Trophoblast cell (in vitro differentiated cells and primary cell): ENCODE results near the gene TMA16.
A peak's percentile ranks its signal among the peaks of the same experiment; 100 is the strongest.

ENCODE experiments used
- DNase-seq, 2 donors: peaks; one replicate each; pipeline ENCODE4 v3.0.0-alpha.2; 2016
- H2AFZ ChIP-seq: 2 replicates; pipeline ENCODE4 v1.6.1; 2013; ENCODE audit warnings: low read length, moderate library complexity, mild to moderate bottlenecking; ENCODE audit not compliant: insufficient read depth, poor library complexity
- H2AK5ac ChIP-seq: 2 replicates; pipeline ENCODE4 v1.6.1; 2013; ENCODE audit warnings: mild to moderate bottlenecking, low read length
- H2BK120ac ChIP-seq: 2 replicates; pipeline ENCODE4 v1.6.1; 2013; ENCODE audit warnings: low read length, mild to moderate bottlenecking, moderate library complexity; ENCODE audit not compliant: insufficient read depth, poor library complexity
- H2BK12ac ChIP-seq: 2 replicates; pipeline ENCODE4 v1.6.1; 2013; ENCODE audit warnings: mild to moderate bottlenecking, low read length, moderate library complexity
- H2BK5ac ChIP-seq: 2 replicates; pipeline ENCODE4 v1.6.1; 2013; ENCODE audit warnings: low read length, low read depth, moderate library complexity, mild to moderate bottlenecking; ENCODE audit not compliant: poor library complexity
- H3K14ac ChIP-seq: 2 replicates; pipeline ENCODE4 v1.6.1; 2013; ENCODE audit warnings: mild to moderate bottlenecking, low read length
- H3K18ac ChIP-seq: 2 replicates; pipeline ENCODE4 v1.6.1; 2013; ENCODE audit warnings: mild to moderate bottlenecking, low read length
- H3K23ac ChIP-seq: 2 replicates; pipeline ENCODE4 v1.6.1; 2013; ENCODE audit warnings: low read length
- H3K27ac ChIP-seq: 2 replicates; pipeline ENCODE4 v1.5.1; 2013; ENCODE audit warnings: low read depth, mild to moderate bottlenecking, inconsistent platforms, low read length, moderate library complexity
- H3K27me3 ChIP-seq: 2 replicates; pipeline ENCODE4 v1.6.1; 2013; ENCODE audit warnings: inconsistent platforms, mild to moderate bottlenecking, low read length, moderate library complexity; ENCODE audit not compliant: insufficient read depth
- H3K36me3 ChIP-seq, 2 experiments: 1 replicate in 1 of 2; 2 replicates in 1 of 2; pipeline ENCODE4 v1.6.1; 2013; ENCODE audit warnings: low read length in 2 of 2, mild to moderate bottlenecking in 2 of 2, moderate library complexity in 1 of 2; ENCODE audit not compliant: insufficient read depth in 2 of 2, control insufficient read depth in 1 of 2
- H3K4ac ChIP-seq: 2 replicates; pipeline ENCODE4 v1.6.1; 2013; ENCODE audit warnings: low read depth, mild to moderate bottlenecking, low read length, moderate library complexity
- H3K4me1 ChIP-seq, 2 experiments: 1 replicate in 1 of 2; 2 replicates in 1 of 2; pipeline ENCODE4 v1.6.1; 2013; ENCODE audit warnings: low read length in 2 of 2, mild to moderate bottlenecking in 2 of 2, moderate library complexity in 1 of 2; ENCODE audit not compliant: insufficient read depth in 2 of 2, control insufficient read depth in 1 of 2
- H3K4me2 ChIP-seq: 2 replicates; pipeline ENCODE4 v1.6.1; 2013; ENCODE audit warnings: inconsistent platforms, mild to moderate bottlenecking, low read length, moderate library complexity
- H3K4me3 ChIP-seq: 2 replicates; pipeline ENCODE4 v1.5.1; 2013; ENCODE audit warnings: mild to moderate bottlenecking, low read depth, low read length, inconsistent platforms
- H3K79me1 ChIP-seq: one replicate; pipeline ENCODE4 v1.6.1; 2013; ENCODE audit warnings: low read length
- H3K79me2 ChIP-seq: 2 replicates; pipeline ENCODE4 v1.6.1; 2013; ENCODE audit warnings: low read length, mild to moderate bottlenecking; ENCODE audit not compliant: control insufficient read depth, insufficient read depth, poor library complexity
- H3K9ac ChIP-seq: 2 replicates; pipeline ENCODE4 v1.6.1; 2013; ENCODE audit warnings: mild to moderate bottlenecking, low read length
- H3K9me3 ChIP-seq: 2 replicates; pipeline ENCODE4 v1.6.1; 2013; ENCODE audit warnings: low read depth, mild to moderate bottlenecking, control low read depth, inconsistent platforms, low read length; ENCODE audit not compliant: insufficient read depth
- H4K12ac ChIP-seq: 2 replicates; pipeline ENCODE4 v1.6.1; 2013; ENCODE audit warnings: low read depth, mild to moderate bottlenecking, low read length, moderate library complexity
- H4K8ac ChIP-seq: 2 replicates; pipeline ENCODE4 v1.6.1; 2013; ENCODE audit warnings: low read depth, mild to moderate bottlenecking, low read length, moderate library complexity
- H4K91ac ChIP-seq: one replicate; pipeline ENCODE4 v1.6.1; 2013; ENCODE audit warnings: low read depth, mild to moderate bottlenecking, low read length, moderate library complexity
- WGBS: extraction: QIAGEN DNeasy Blood & Tissue Kit; methylation state at CpG from one replicate; pipeline ENCODE4 v1.1.7; 2013; ENCODE audit warnings: missing lambda C conversion rate; ENCODE audit not compliant: insufficient read length, insufficient coverage; ENCODE audit errors: extremely low coverage; 5-methylcytosine and 5-hydroxymethylcytosine counted together

TMA16 gene

DNA sequence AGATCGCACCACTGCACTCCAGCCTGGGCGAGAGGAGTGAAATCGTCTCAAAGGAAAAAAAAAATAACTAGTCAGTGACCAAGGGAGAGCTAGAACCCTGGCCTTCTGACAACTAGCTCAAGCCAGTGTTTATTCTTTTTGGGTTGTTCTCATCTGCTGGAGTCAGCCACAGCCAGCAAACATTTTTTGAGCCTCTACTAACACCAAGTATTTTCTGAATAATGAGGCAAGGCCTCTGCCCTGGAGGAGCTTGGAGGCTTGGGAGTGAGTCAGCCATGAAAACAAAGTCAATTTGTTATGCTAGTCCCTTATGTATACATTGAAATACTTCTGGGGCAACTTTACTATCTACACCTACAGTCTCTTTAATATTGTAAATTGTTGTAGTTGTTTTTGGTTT is 46.5 kb downstream of the TMA16 start:
- WGBS = no CpG with 5 or more reads among the region's 3 CpGs

DNA sequence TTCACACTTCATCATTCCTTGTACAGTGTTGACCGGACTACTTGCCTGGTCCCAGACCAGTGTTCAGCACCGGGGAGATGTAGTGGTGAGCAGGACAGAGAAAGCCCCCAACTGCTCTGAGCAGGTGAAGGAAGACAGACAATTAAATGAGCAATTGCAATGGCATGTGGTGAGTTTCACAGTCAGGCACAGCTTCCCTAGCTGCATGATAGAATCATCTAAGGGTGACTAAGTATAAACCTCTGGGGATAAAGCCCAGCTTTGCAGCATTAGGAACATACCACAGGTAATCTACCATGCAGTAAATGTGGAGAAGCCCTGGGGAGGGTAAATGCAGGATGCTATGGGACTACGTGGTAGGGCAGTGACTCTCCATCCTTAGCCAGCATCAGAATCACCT is 47.8 kb downstream of the TMA16 start:
- no peak overlapping the region for H3K4ac ChIP-seq
- H2BK5ac ChIP-seq = no peak overlapping the region
- H3K18ac ChIP-seq = no peak overlapping the region

More for the DNA sequence above, 46.5 kb downstream of the TMA16 start:
- Histone ChIP-seq H2BK5ac (no peak overlapping the region), H4K8ac (no peak overlapping the region), H3K4me3 (no peak overlapping the region), H3K36me3 (no peaks in the 10 kb centered on the region), H3K18ac (no peak overlapping the region), H3K9me3 (no peaks in the 10 kb centered on the region), H4K91ac (no peak overlapping the region), H3K27ac (no peak overlapping the region), H3K14ac (no peak overlapping the region), H2BK120ac (no peak overlapping the region), H2AK5ac (no peak overlapping the region), H3K79me1 (no peaks in the 10 kb centered on the region), H3K4me2 (no peak overlapping the region), H3K9ac (no peak overlapping the region), H4K12ac (peak overlapping the region; percentile 43), H3K4me1 (peaks cover 2% of the 10 kb centered on the region in 2 experiments), H3K4ac (no peak overlapping the region), H3K23ac (no peak overlapping the region), H3K79me2 (no peaks in the 10 kb centered on the region), H3K27me3 (no peaks in the 10 kb centered on the region), H2BK12ac (no peak overlapping the region), H2AFZ (no peak overlapping the region)
- DNase-seq = peak; percentile 47 to 64

GRCh38 chr4:163544407-163545038 is 50.0 kb downstream of the TMA16 start:
- Histone ChIP-seq H4K12ac (no peak overlapping the region), H3K4me3 (no peak overlapping the region), H3K27ac (no peak overlapping the region), H4K91ac (no peak overlapping the region), H3K9me3 (no peaks in the 10 kb centered on the region), H3K4ac (no peak overlapping the region), H2AFZ (no peak overlapping the region), H2BK5ac (no peak overlapping the region), H3K4me1 (peaks cover 2% of the 10 kb centered on the region in 2 experiments), H2AK5ac (no peak overlapping the region), H3K36me3 (no peaks in the 10 kb centered on the region), H3K79me1 (no peaks in the 10 kb centered on the region), H3K9ac (no peak overlapping the region), H3K14ac (no peak overlapping the region), H2BK120ac (no peak overlapping the region), H3K4me2 (peak overlapping the region; percentile 51), H3K23ac (no peak overlapping the region), H3K18ac (no peak overlapping the region), H4K8ac (no peak overlapping the region), H3K27me3 (no peaks in the 10 kb centered on the region), H2BK12ac (no peak overlapping the region), H3K79me2 (no peaks in the 10 kb centered on the region)
- no CpG with 5 or more reads among the region's 12 CpGs for WGBS
- peak; percentile 24 to 74 for DNase-seq

More for the DNA sequence above, 47.8 kb downstream of the TMA16 start:
- H3K4me1 ChIP-seq = peaks cover 2% of the 10 kb centered on the region in 2 experiments
- no peaks in the 10 kb centered on the region for H3K27me3 ChIP-seq
- H3K14ac ChIP-seq = no peak overlapping the region
- H2BK12ac ChIP-seq = no peak overlapping the region
- no peaks in the 10 kb centered on the region for H3K79me2 ChIP-seq
- no peak overlapping the region for H3K9ac ChIP-seq
- H4K91ac ChIP-seq = no peak overlapping the region
- no peak overlapping the region for H3K23ac ChIP-seq
- H3K79me1 ChIP-seq = no peaks in the 10 kb centered on the region
- no peak overlapping the region for H4K8ac ChIP-seq
- peak; percentile 68 to 82 for DNase-seq
- no CpG with 5 or more reads among the region's 3 CpGs for WGBS
- H2BK120ac ChIP-seq = no peak overlapping the region
- no peak overlapping the region for H2AFZ ChIP-seq
- no peak overlapping the region for H4K12ac ChIP-seq
- H2AK5ac ChIP-seq = no peak overlapping the region
- no peaks in the 10 kb centered on the region for H3K36me3 ChIP-seq
- H3K4me2 ChIP-seq = no peak overlapping the region
- no peaks in the 10 kb centered on the region for H3K9me3 ChIP-seq
- H3K27ac ChIP-seq = no peak overlapping the region
- no peak overlapping the region for H3K4me3 ChIP-seq

DNA sequence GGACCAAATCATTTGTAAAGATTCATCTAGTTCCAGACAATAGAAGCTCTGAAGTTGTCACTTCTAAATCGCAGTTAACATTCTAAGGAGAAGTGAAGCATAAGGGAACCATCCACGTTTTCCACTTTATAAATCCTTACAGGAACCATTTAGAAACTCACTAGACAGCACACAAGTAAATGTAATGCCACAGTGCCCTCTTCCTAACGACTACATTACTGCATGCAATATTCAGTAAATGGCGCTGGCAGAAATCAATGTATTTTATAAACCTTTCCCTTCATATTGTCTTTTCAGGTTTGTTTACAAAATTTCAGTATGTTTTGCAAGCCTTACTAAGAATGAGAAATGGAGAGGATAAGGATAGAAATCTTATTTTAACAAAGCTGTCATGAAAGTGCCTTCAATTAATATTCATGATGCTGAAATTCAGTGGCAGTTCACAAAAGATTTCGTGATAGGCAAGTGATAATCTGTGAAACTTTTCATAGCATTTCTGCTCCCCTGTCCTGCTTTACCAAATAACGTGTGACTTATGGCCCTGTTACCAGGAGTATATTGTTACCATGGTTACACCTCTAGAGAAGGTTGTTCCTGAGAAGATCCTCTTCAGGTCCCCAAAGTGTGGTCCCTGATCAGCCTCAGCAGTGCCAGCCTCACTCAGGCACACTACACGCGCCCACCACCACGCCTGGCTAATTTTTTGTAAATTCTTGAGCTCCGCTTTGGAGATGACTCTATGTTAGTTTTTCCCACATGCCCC is 54.2 kb downstream of the TMA16 start:
- Histone ChIP-seq H3K9ac (no peak overlapping the region), H2AFZ (no peak overlapping the region), H4K12ac (no peak overlapping the region), H3K9me3 (no peaks in the 10 kb centered on the region), H3K79me1 (no peaks in the 10 kb centered on the region), H3K27me3 (no peaks in the 10 kb centered on the region), H2AK5ac (no peak overlapping the region), H3K27ac (no peak overlapping the region), H3K14ac (no peak overlapping the region), H3K4me2 (no peak overlapping the region), H3K23ac (no peak overlapping the region), H3K4me3 (no peak overlapping the region), H4K91ac (no peak overlapping the region), H3K4me1 (no peaks in the 10 kb centered on the region), H4K8ac (no peak overlapping the region), H3K4ac (no peak overlapping the region), H3K79me2 (no peaks in the 10 kb centered on the region), H2BK5ac (no peak overlapping the region), H2BK12ac (no peak overlapping the region), H2BK120ac (no peak overlapping the region), H3K36me3 (no peaks in the 10 kb centered on the region), H3K18ac (no peak overlapping the region)
- DNase-seq = peak; percentile 24 to 68
- WGBS = no CpG with 5 or more reads among the region's 10 CpGs
